IMR-90 (cell line): ENCODE results near the gene GSE1. TPM values are rescaled to one million over a fixed set of nuclear protein-coding genes. Genes with fewer than 3 reads are reported as not detected.

Experiments
- ATAC-seq: fragments of 200-7000 bp; cut with Tn5 transposase; 2 replicates; pipeline ENCODE4 v1.9.1; 2020; ENCODE audit warnings: low read depth, mild to moderate bottlenecking, moderate library complexity
- BruUV-seq: library from RNA; stranded (reverse); fragments of 400-500 nt; replicated peaks from 2 replicates; lab custom pipeline; 2021; lab: Mats Ljungman, UMichigan
- CTCF ChIA-PET: fragments of 300-600 bp; formaldehyde crosslinking; extraction: SDS; loops from one replicate; lab custom pipeline; 2021; ENCODE audit warnings: antibody characterized with exemption; lab: Yijun Ruan, JAX
- POLR2A ChIA-PET: fragments of 300-600 bp; sonication (Branson Sonifier 250); formaldehyde crosslinking; loops from one replicate; lab custom pipeline; 2022; ENCODE audit warnings: antibody characterized with exemption; ENCODE audit not compliant: unreplicated experiment; lab: Charles Lee
- DNase-seq: peaks from one replicate; pipeline ENCODE4 v3.0.0; 2013
- H2AFZ ChIP-seq: replicated peaks from 2 replicates; pipeline ENCODE3; 2013; ENCODE audit warnings: low read length, mild to moderate bottlenecking; ENCODE audit not compliant: poor library complexity
- H2AK5ac ChIP-seq: 2 replicates; pipeline ENCODE4 v1.6.1; 2013; ENCODE audit warnings: low read depth, low read length, inconsistent platforms
- H2AK9ac ChIP-seq: replicated peaks from 2 replicates; pipeline ENCODE3; 2013; ENCODE audit warnings: mild to moderate bottlenecking, low read depth, low read length, moderate library complexity; ENCODE audit not compliant: poor library complexity
- H2BK120ac ChIP-seq: 2 replicates; pipeline ENCODE4 v1.6.1; 2013; ENCODE audit warnings: low read depth, low read length, inconsistent platforms
- H2BK15ac ChIP-seq: 3 replicates; pipeline ENCODE4 v1.6.1; 2013; ENCODE audit warnings: low read depth, low read length, inconsistent platforms
- H2BK20ac ChIP-seq: 2 replicates; pipeline ENCODE4 v1.6.1; 2013; ENCODE audit warnings: low read depth, mild to moderate bottlenecking, inconsistent platforms, low read length, moderate library complexity
- H2BK5ac ChIP-seq: 2 replicates; pipeline ENCODE4 v1.6.1; 2013; ENCODE audit warnings: mild to moderate bottlenecking, low read depth, low read length, inconsistent platforms; ENCODE audit not compliant: poor library complexity, severe bottlenecking
- H3K14ac ChIP-seq: replicated peaks from 2 replicates; pipeline ENCODE4 v1.6.1; 2013; ENCODE audit warnings: low read depth, low read length, inconsistent platforms
- H3K18ac ChIP-seq: 2 replicates; pipeline ENCODE4 v1.6.1; 2013; ENCODE audit warnings: low read depth, low read length, control low read depth
- H3K23ac ChIP-seq: 2 replicates; pipeline ENCODE4 v1.6.1; 2013; ENCODE audit warnings: low read depth, low read length, inconsistent platforms
- H3K27ac ChIP-seq: 2 replicates; pipeline ENCODE4 v1.5.1; 2013; ENCODE audit warnings: mild to moderate bottlenecking, control low read depth, low read length; ENCODE audit not compliant: insufficient read depth
- H3K27me3 ChIP-seq: 2 replicates; pipeline ENCODE4 v1.6.1; 2013; ENCODE audit warnings: low read length; ENCODE audit not compliant: control insufficient read depth, insufficient read depth
- H3K36me3 ChIP-seq: 2 replicates; pipeline ENCODE4 v1.6.1; 2013; ENCODE audit warnings: low read length, mixed read lengths; ENCODE audit not compliant: control insufficient read depth, insufficient read depth
- H3K4ac ChIP-seq: 2 replicates; pipeline ENCODE4 v1.6.1; 2013; ENCODE audit warnings: low read depth, low read length, inconsistent platforms
- H3K4me1 ChIP-seq: 2 replicates; pipeline ENCODE4 v1.6.1; 2013; ENCODE audit warnings: low read length, mixed read lengths; ENCODE audit not compliant: control insufficient read depth, insufficient read depth
- H3K4me2 ChIP-seq: 2 replicates; pipeline ENCODE4 v1.6.1; 2013; ENCODE audit warnings: low read depth, mild to moderate bottlenecking, control low read depth, low read length, moderate library complexity
- H3K4me3 ChIP-seq: 2 replicates; pipeline ENCODE4 v1.5.1; 2013; ENCODE audit warnings: low read depth, mild to moderate bottlenecking, control low read depth, low read length, moderate library complexity; ENCODE audit not compliant: insufficient read depth
- H3K56ac ChIP-seq: 2 replicates; pipeline ENCODE4 v1.6.1; 2013; ENCODE audit warnings: low read length, inconsistent platforms; ENCODE audit not compliant: insufficient read depth; ENCODE audit errors: extremely low read depth
- H3K79me1 ChIP-seq, 2 experiments: 2 replicates each; pipeline ENCODE4 v1.6.1; 2013; ENCODE audit warnings: low read length in 2 of 2, inconsistent platforms in 1 of 2, low read depth in 1 of 2
- H3K9ac ChIP-seq: 2 replicates; pipeline ENCODE4 v1.6.1; 2013; ENCODE audit warnings: low read depth, low read length, control low read depth
- H3K9me1 ChIP-seq: 2 replicates; pipeline ENCODE4 v1.6.1; 2013; ENCODE audit warnings: low read length, inconsistent platforms; ENCODE audit not compliant: insufficient read depth
- H3K9me3 ChIP-seq: 2 replicates; pipeline ENCODE4 v1.6.1; 2013; ENCODE audit warnings: low read length; ENCODE audit not compliant: control insufficient read depth, insufficient read depth
- H4K20me1 ChIP-seq: 2 replicates; pipeline ENCODE4 v1.6.1; 2013; ENCODE audit warnings: low read length, inconsistent platforms; ENCODE audit not compliant: insufficient read depth
- H4K5ac ChIP-seq: 2 replicates; pipeline ENCODE4 v1.6.1; 2013; ENCODE audit warnings: mild to moderate bottlenecking, low read depth, low read length, control low read depth
- H4K8ac ChIP-seq, 2 experiments: 2 replicates each; pipeline ENCODE4 v1.6.1; 2013; ENCODE audit warnings: low read depth in 2 of 2, low read length in 2 of 2, control low read depth in 1 of 2, inconsistent platforms in 1 of 2
- H4K91ac ChIP-seq: 2 replicates; pipeline ENCODE4 v1.6.1; 2013; ENCODE audit warnings: low read depth, low read length, inconsistent platforms; ENCODE audit not compliant: insufficient read depth
- CEBPB ChIP-seq: IDR thresholded peaks from 2 replicates; pipeline ENCODE4 v1.6.1; 2012; ENCODE audit warnings: low read depth, low read length, improper control_type of control experiment
- WGBS, 2 experiments: methylation state at CpG; one replicate each; pipeline versions ENCODE4 v1.1.5 to v1.1.7; 2013; ENCODE audit warnings: missing lambda C conversion rate in 2 of 2; ENCODE audit not compliant: insufficient read length in 1 of 2; ENCODE audit errors: extremely low coverage in 2 of 2; 5-methylcytosine and 5-hydroxymethylcytosine counted together
- dilution Hi-C: fragments of 300-500 bp; cut with HindIII; formaldehyde crosslinking; loops from one replicate; pipeline ENCODE4 v1.14.3; 2018; ENCODE audit warnings: low sequenced_read_pairs; ENCODE audit not compliant: unreplicated experiment
- in situ Hi-C: fragments of 300-500 bp; cut with MboI; formaldehyde crosslinking; loops from 3 replicates; pipeline ENCODE4 v1.14.3; 2019; ENCODE audit warnings: low sequenced_read_pairs, inconsistent platforms, mixed read lengths
- intact Hi-C: fragments of 100-400 bp; cut with micrococcal nuclease; formaldehyde crosslinking; loops from 2 replicates; pipeline ENCODE4 v1.10.0; 2022
- polyA plus RNA-seq, 3 experiments: library from polyadenylated mRNA; depleted of rRNA; stranded (reverse); fragments of >200 nt; gene quantifications; 2 replicates each; pipeline ENCODE4 v1.2.3, GENCODE V29; 2012; ENCODE audit warnings: low replicate concordance in 1 of 3
- total RNA-seq: library from RNA; depleted of rRNA; stranded (reverse); fragments of >200 nt; gene quantifications from 2 replicates; pipeline ENCODE4 v1.2.3, GENCODE V29; 2012
- TF ChIP-seq, protein P1 (sequence below): fragments of 150-350 bp; IDR thresholded peaks from 2 replicates; pipeline ENCODE4 v1.6.1; 2016; ENCODE audit warnings: low read depth, mild to moderate bottlenecking, low read length, moderate library complexity, borderline replicate concordance

GSE1 gene
- total and polyA plus RNA-seq, 2 of the 4 experiments (the other 2 are of a cell fraction), result 14.9 to 25.5 TPM

DNA sequence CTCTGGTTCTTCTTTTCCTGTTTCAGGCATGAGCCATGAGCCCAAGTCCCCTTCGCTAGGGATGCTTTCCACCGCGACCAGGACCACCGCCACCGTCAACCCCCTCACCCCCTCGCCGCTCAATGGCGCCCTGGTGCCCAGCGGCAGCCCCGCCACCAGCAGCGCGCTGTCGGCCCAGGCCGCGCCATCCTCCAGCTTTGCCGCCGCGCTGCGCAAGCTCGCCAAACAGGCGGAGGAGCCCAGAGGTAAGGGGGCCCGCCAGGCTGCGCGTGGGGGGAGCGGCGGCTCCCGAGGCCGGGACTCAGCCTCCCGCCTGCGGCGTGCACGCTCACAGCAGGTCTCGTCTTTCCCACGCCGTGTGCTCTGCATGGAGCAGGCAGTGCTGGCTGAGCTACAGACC lies 20.8 kb downstream of the GSE1 start:
- in situ Hi-C loops, result no loop called here
- Histone ChIP-seq H2AFZ (no peak overlapping the region), H2BK15ac (no peak overlapping the region), H2BK5ac (no peak overlapping the region), H4K5ac (no peak overlapping the region), H4K8ac (no peak overlapping the region), H2BK120ac (no peak overlapping the region), H3K4me3 (no peak overlapping the region), H3K4me1 (no peaks in the 10 kb centered on the region), H3K18ac (no peak overlapping the region), H2AK5ac (no peak overlapping the region), H3K9ac (no peak overlapping the region), H3K14ac (no peak overlapping the region), H3K4ac (no peak overlapping the region), H3K27me3 (no peaks in the 10 kb centered on the region), H3K27ac (no peak overlapping the region), H3K56ac (no peak overlapping the region), H2AK9ac (no peak overlapping the region), H4K91ac (no peak overlapping the region), H4K20me1 (peaks cover 99% of the 10 kb centered on the region), H3K9me1 (no peaks in the 10 kb centered on the region), H3K4me2 (no peak overlapping the region), H2BK20ac (no peak overlapping the region), H3K36me3 (peaks cover 5% of the 10 kb centered on the region; the same call in 1 of the 2 replicates), H3K9me3 (peaks cover 11% of the 10 kb centered on the region), H3K23ac (no peak overlapping the region), H3K79me1 (peaks cover 20 to 43% of the 10 kb centered on the region in 2 experiments)
- DNase-seq, result no peak
- intact Hi-C loops, result no loop called here
- 90% methylated on average over 20 of the region's 35 CpGs; no CpG with 5 or more reads in 1 of the 2 experiments for WGBS, 2 experiments
- CTCF ChIA-PET, result no interaction called here
- BruUV-seq, result no TSS peak
- TF ChIP-seq, protein P1, sequence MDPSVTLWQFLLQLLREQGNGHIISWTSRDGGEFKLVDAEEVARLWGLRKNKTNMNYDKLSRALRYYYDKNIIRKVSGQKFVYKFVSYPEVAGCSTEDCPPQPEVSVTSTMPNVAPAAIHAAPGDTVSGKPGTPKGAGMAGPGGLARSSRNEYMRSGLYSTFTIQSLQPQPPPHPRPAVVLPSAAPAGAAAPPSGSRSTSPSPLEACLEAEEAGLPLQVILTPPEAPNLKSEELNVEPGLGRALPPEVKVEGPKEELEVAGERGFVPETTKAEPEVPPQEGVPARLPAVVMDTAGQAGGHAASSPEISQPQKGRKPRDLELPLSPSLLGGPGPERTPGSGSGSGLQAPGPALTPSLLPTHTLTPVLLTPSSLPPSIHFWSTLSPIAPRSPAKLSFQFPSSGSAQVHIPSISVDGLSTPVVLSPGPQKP, result no peak
- TF ChIP-seq CEBPB, result no peak
- POLR2A ChIA-PET, result no interaction called here
- ATAC-seq, result no peak
- dilution Hi-C loops, result no loop called here
